NT2/D1 (cell line): ENCODE results near the gene MBTPS1.

Experiments used
- DNase-seq: peaks from one replicate; pipeline ENCODE4 v3.0.0-alpha.2; 2011; ENCODE audit warnings: low read depth, low spot score
- H3K27me3 ChIP-seq: 2 replicates; pipeline ENCODE4 v1.6.0; 2011; ENCODE audit warnings: mild to moderate bottlenecking; ENCODE audit not compliant: insufficient read length, insufficient read depth
- H3K36me3 ChIP-seq: 2 replicates; pipeline ENCODE4 v1.6.1; 2011; ENCODE audit warnings: mild to moderate bottlenecking, low read length, mixed read lengths; ENCODE audit not compliant: insufficient read depth, insufficient read length
- H3K4me1 ChIP-seq: 2 replicates; pipeline ENCODE4 v1.5.1; 2011; ENCODE audit not compliant: insufficient read depth, insufficient read length
- H3K4me3 ChIP-seq: 2 replicates; pipeline ENCODE4 v1.5.1; 2011; ENCODE audit warnings: low read depth; ENCODE audit not compliant: insufficient read length
- H3K9ac ChIP-seq: 2 replicates; pipeline ENCODE4 v1.6.0; 2011; ENCODE audit warnings: low read depth; ENCODE audit not compliant: insufficient read length
- H3K9me3 ChIP-seq: 2 replicates; pipeline ENCODE4 v1.5.1; 2011; ENCODE audit warnings: mild to moderate bottlenecking, low read length; ENCODE audit not compliant: insufficient read depth
- SUZ12 ChIP-seq: IDR thresholded peaks from 2 replicates; pipeline ENCODE4 v1.6.1; 2011; ENCODE audit not compliant: insufficient read length, insufficient read depth; ENCODE audit errors: extremely low read depth
- YY1 ChIP-seq: IDR thresholded peaks from 2 replicates; pipeline ENCODE4 v1.6.1; 2011; ENCODE audit not compliant: insufficient read length, insufficient read depth
- ZNF274 ChIP-seq: IDR thresholded peaks from 2 replicates; pipeline ENCODE4 v1.6.1; 2011; ENCODE audit warnings: mild to moderate bottlenecking, low read depth, low read length

The MBTPS1 gene

GRCh38 chr16:84116720-84117493 is at the start of gene MBTPS1:
TSS of gene MBTPS1 (minus strand) at chr16:84116942. CDS start at chr16:84101783, 15,159 bp downstream.
- no peak for TF ChIP-seq ZNF274
- TF ChIP-seq YY1: no peak
- no peak for TF ChIP-seq SUZ12
- H3K4me1 ChIP-seq: no peaks in the 10 kb centered on the region
- H3K9ac ChIP-seq: peak within 1 kb of the TSS; percentile 98
- no peaks in the 10 kb centered on the region for H3K36me3 ChIP-seq
- peak within 1 kb of the TSS; percentile 94 for H3K4me3 ChIP-seq
- DNase-seq: peak; percentile 98
- no peaks in the 10 kb centered on the region for H3K9me3 ChIP-seq
- H3K27me3 ChIP-seq: peaks cover 9% of the 10 kb centered on the region

- Histone ChIP-seq H3K4me3 (no peak overlapping the region), H3K9ac (peak overlapping the region; percentile 47), H3K27me3 (no peaks in the 10 kb centered on the region), H3K36me3 (no peaks in the 10 kb centered on the region), H3K9me3 (no peaks in the 10 kb centered on the region), H3K4me1 (peaks cover 6% of the 10 kb centered on the region)
- no peak for DNase-seq
- TF ChIP-seq ZNF274 (no peak), SUZ12 (no peak), YY1 (no peak)
These were observed 49.0 kb upstream of the MBTPS1 start for GRCh38 chr16:84165746-84166145.

GRCh38 chr16:84161801-84162200 is 45.1 kb upstream of the MBTPS1 start:
- Histone ChIP-seq H3K9me3 (no peaks in the 10 kb centered on the region), H3K27me3 (no peaks in the 10 kb centered on the region), H3K4me1 (peaks cover 3% of the 10 kb centered on the region), H3K36me3 (no peaks in the 10 kb centered on the region), H3K4me3 (no peak overlapping the region), H3K9ac (no peak overlapping the region)
- TF ChIP-seq ZNF274 (no peak), YY1 (no peak), SUZ12 (no peak)
- no peak for DNase-seq

GRCh38 chr16:84161037-84161436 is 44.3 kb upstream of the MBTPS1 start:
- H3K27me3 ChIP-seq: no peaks in the 10 kb centered on the region
- peaks cover 3% of the 10 kb centered on the region for H3K4me1 ChIP-seq
- DNase-seq: no peak
- H3K9me3 ChIP-seq: no peaks in the 10 kb centered on the region
- H3K36me3 ChIP-seq: no peaks in the 10 kb centered on the region
- H3K9ac ChIP-seq: no peak overlapping the region
- H3K4me3 ChIP-seq: no peak overlapping the region
- TF ChIP-seq ZNF274: no peak
- no peak for TF ChIP-seq SUZ12
- TF ChIP-seq YY1: no peak

- Histone ChIP-seq H3K4me3 (no peak overlapping the region), H3K36me3 (no peaks in the 10 kb centered on the region), H3K27me3 (no peaks in the 10 kb centered on the region), H3K9me3 (no peaks in the 10 kb centered on the region), H3K9ac (no peak overlapping the region), H3K4me1 (no peaks in the 10 kb centered on the region)
- TF ChIP-seq ZNF274: no peak
- no peak for TF ChIP-seq YY1
- TF ChIP-seq SUZ12: no peak
- no peak for DNase-seq
These were observed 43.1 kb upstream of the MBTPS1 start for GRCh38 chr16:84159800-84160199.

GRCh38 chr16:84159007-84159406 is 42.3 kb upstream of the MBTPS1 start:
- no peak for DNase-seq
- Histone ChIP-seq H3K27me3 (no peaks in the 10 kb centered on the region), H3K9ac (no peak overlapping the region)

GRCh38 chr16:84156342-84156784 is 39.6 kb upstream of the MBTPS1 start:
- H3K27me3 ChIP-seq: no peaks in the 10 kb centered on the region
- no peak for DNase-seq
- no peak overlapping the region for H3K9ac ChIP-seq

More at GRCh38 chr16:84159007-84159406, 42.3 kb upstream of the MBTPS1 start:
- Histone ChIP-seq H3K4me1 (peaks cover under 1% of the 10 kb centered on the region), H3K36me3 (no peaks in the 10 kb centered on the region), H3K4me3 (no peak overlapping the region), H3K9me3 (no peaks in the 10 kb centered on the region)
- TF ChIP-seq SUZ12 (no peak), YY1 (no peak), ZNF274 (no peak)

More at GRCh38 chr16:84156342-84156784, 39.6 kb upstream of the MBTPS1 start:
- Histone ChIP-seq H3K36me3 (no peaks in the 10 kb centered on the region), H3K4me1 (peaks cover 4% of the 10 kb centered on the region), H3K4me3 (no peak overlapping the region), H3K9me3 (no peaks in the 10 kb centered on the region)
- TF ChIP-seq ZNF274 (no peak), SUZ12 (no peak), YY1 (no peak)
